ENCODE data around the gene HCN4. TPM values are rescaled to one million over a fixed set of nuclear protein-coding genes. Genes with fewer than 3 reads are reported as not detected.

HCN4 gene
- total and polyA plus RNA-seq, 4 experiments from 2014 or later = not detected

DNA sequence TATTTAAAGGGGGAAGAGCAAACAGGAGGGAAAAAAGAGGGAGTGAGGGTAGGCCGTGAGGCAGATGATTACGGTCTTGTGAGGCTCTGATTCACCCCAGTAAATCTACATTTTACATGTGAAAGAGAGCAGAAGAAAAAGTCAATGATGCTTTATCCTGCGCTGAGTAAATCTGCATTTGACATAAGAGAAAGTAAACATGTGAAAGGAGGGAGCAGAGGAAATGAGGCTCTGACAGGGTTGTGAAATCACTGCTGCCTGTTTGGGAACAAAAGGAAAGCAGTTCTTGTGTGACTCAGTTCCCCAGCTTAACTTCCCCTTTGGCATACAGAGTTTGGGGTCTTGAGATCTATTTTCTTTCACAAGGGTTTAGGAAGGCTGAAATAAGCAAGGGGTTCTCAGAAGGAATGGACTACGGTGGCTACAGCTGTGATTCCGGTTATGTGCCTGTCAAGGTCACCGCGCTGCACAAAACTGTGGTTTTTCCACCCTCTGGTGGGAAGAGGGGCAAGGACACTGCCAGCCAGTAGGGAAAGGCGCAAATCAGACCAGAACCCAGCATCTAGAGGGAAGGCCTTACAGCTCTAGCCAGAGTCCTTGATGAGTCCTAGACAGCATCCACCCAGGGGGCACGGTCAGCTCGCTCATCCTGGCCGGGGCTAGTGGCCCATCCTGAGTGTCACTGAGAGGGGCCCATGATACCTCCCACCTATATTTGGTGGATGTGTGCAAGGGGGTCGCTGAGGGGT lies 18.9 kb upstream of the HCN4 start:
- DNase-seq = no peak
- H3K4me3 Mint-ChIP-seq = no peak overlapping the region
- Histone ChIP-seq H3K27me3 (ENCODE audit: insufficient read depth, low read length) (no peaks in the 10 kb centered on the region), H3K27ac (ENCODE audit: low read depth, low read length) (no peak overlapping the region), H3K4me1 (ENCODE audit: insufficient read depth, low read length) (no peaks in the 10 kb centered on the region), H3K36me3 (ENCODE audit: insufficient read depth, low read length) (no peaks in the 10 kb centered on the region), H3K9me3 (ENCODE audit: control insufficient read depth in 1 of 2, low read length in 2 of 2) (no peaks in the 10 kb centered on the region), H3K4me3 (ENCODE audit: low read length in 2 of 2) (no peak overlapping the region)
- intact Hi-C loops (cut with micrococcal nuclease) = no loop called here
- no peaks in the 10 kb centered on the region for H3K4me1 Mint-ChIP-seq
- H3K27me3 Mint-ChIP-seq = peaks cover 9 to 31% of the 10 kb centered on the region in 2 donors
- no peaks in the 10 kb centered on the region for H3K36me3 Mint-ChIP-seq
- ChIA-PET POLR2A (ENCODE audit: partially characterized antibody) (no interaction called here), CTCF (ENCODE audit: partially characterized antibody) (no interaction called here)
- H3K9me3 Mint-ChIP-seq = peaks cover 0 to 9% (median under 1%) of the 10 kb centered on the region in 8 donors
- H3K27ac Mint-ChIP-seq = no peak overlapping the region

DNA sequence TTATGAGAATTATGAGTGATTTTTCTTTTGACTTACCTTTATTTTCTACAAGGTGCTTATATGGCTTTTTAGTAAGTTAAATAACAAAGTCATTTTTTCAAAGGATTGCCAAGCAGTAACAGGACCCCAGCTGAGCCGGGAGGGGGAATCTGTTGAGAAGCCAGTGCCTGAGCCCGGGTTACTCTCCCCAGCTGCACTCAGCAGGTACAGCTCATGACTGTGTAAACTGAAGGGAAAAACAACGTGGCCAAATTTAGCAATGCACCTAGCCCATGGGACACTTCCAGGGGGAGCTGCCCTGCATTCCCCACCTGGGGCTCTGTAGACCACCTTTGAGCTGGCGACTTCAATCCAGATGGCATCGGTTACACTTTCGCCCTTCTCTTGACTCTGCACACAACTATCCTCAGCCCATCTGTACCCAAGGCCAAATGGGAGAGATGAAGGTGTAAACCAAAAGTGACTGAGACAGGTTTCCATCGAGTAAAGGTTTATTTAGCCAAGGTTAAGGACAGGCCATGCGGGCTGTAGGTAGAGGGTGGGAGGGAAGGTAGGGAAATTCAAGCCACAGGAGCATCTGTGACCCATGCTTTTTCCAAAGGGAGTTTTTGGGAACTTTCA lies 18.2 kb upstream of the HCN4 start:
- no peak overlapping the region for H3K27ac ChIP-seq (ENCODE audit: low read depth, low read length)
- Mint-ChIP-seq H3K36me3 (no peaks in the 10 kb centered on the region), H3K9me3 (peaks cover 0 to 9% (median 2%) of the 10 kb centered on the region in 8 donors), H3K27me3 (peaks cover 11 to 31% of the 10 kb centered on the region in 2 donors), H3K4me3 (no peak overlapping the region), H3K4me1 (no peaks in the 10 kb centered on the region), H3K27ac (no peak overlapping the region)
- H3K36me3 ChIP-seq (ENCODE audit: insufficient read depth, low read length) = no peaks in the 10 kb centered on the region
- DNase-seq = no peak
- intact Hi-C loops (cut with micrococcal nuclease) = no loop called here
- CTCF ChIA-PET (ENCODE audit: partially characterized antibody) = no interaction called here
- POLR2A ChIA-PET (ENCODE audit: partially characterized antibody) = no interaction called here
- H3K4me3 ChIP-seq (ENCODE audit: low read length in 2 of 2) = no peak overlapping the region
- no peaks in the 10 kb centered on the region for H3K4me1 ChIP-seq (ENCODE audit: insufficient read depth, low read length)
- no peaks in the 10 kb centered on the region for H3K9me3 ChIP-seq (ENCODE audit: control insufficient read depth in 1 of 2, low read length in 2 of 2)
- H3K27me3 ChIP-seq (ENCODE audit: insufficient read depth, low read length) = no peaks in the 10 kb centered on the region

DNA sequence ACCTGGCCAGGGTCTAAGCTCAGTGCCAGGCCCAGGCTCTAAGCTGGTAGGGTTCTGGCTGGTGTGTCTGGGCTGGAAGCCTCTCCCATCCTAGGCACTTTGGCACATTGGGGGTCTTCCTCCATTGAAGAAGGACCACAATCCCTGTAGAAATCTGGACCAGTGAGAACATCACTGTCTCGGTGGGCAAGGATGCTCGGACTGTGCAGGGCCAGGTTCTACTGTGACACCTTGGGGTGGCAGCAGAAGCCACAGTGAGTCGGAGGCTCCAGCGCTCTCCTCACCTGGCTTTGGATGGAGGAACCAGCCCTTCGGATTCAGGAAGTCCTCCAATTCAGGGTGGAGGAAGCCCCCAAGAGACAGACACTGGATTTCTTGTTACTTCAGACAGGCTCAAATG lies 17.5 kb upstream of the HCN4 start:
- Histone ChIP-seq H3K36me3 (ENCODE audit: insufficient read depth, low read length) (no peaks in the 10 kb centered on the region), H3K9me3 (ENCODE audit: control insufficient read depth in 1 of 2, low read length in 2 of 2) (no peaks in the 10 kb centered on the region), H3K4me3 (ENCODE audit: low read length in 2 of 2) (no peak overlapping the region), H3K27ac (ENCODE audit: low read depth, low read length) (no peak overlapping the region), H3K27me3 (ENCODE audit: insufficient read depth, low read length) (no peaks in the 10 kb centered on the region), H3K4me1 (ENCODE audit: insufficient read depth, low read length) (no peaks in the 10 kb centered on the region)
- Mint-ChIP-seq H3K27ac (no peak overlapping the region), H3K27me3 (peaks cover 16 to 36% of the 10 kb centered on the region in 2 donors), H3K9me3 (peaks cover 0 to 16% (median 8%) of the 10 kb centered on the region in 8 donors), H3K4me3 (no peak overlapping the region), H3K4me1 (no peaks in the 10 kb centered on the region), H3K36me3 (peaks cover 0 to 3% of the 10 kb centered on the region in 2 donors)
- intact Hi-C loops (cut with micrococcal nuclease) = no loop called here
- POLR2A ChIA-PET (ENCODE audit: partially characterized antibody) = no interaction called here
- DNase-seq = no peak
- CTCF ChIA-PET (ENCODE audit: partially characterized antibody) = interaction anchor here (1.4 kb wide), 1 partner anchor 13 kb away, joined by 3 read pairs; no protein-coding TSS in a partner anchor

DNA sequence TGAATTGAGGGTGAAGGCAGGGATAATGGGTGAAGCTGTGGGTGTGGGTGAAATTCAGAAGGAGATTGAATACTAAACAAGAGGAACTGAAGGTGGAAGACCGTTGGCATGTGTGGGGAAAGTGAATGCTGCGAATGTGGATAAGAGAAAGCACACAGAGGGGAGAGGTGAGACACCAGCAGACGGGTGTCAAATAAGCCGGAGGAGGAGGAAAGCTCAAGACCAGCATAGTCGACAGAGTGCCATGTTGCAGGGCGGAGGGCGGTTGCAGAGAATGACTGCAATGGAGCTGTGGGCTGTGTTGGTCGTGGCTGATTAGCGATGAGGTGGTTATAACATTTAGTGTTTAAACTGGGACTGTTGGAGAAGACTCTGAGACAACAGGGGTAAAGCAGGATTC lies 16.4 kb upstream of the HCN4 start:
- Mint-ChIP-seq H3K4me3 (no peak overlapping the region), H3K27ac (no peak overlapping the region), H3K4me1 (no peaks in the 10 kb centered on the region), H3K27me3 (peaks cover 21 to 40% of the 10 kb centered on the region in 2 donors), H3K36me3 (peaks cover 0 to 3% of the 10 kb centered on the region in 2 donors), H3K9me3 (peaks cover 0 to 26% (median 16%) of the 10 kb centered on the region in 8 donors)
- H3K4me1 ChIP-seq (ENCODE audit: insufficient read depth, low read length) = no peaks in the 10 kb centered on the region
- intact Hi-C loops (cut with micrococcal nuclease) = no loop called here
- no peaks in the 10 kb centered on the region for H3K27me3 ChIP-seq (ENCODE audit: insufficient read depth, low read length)
- H3K9me3 ChIP-seq (ENCODE audit: control insufficient read depth in 1 of 2, low read length in 2 of 2) = no peaks in the 10 kb centered on the region
- no peak overlapping the region for H3K27ac ChIP-seq (ENCODE audit: low read depth, low read length)
- CTCF ChIA-PET (ENCODE audit: partially characterized antibody) = interaction anchor here (1.4 kb wide), 1 partner anchor 14 kb away, joined by 3 read pairs; no protein-coding TSS in a partner anchor
- DNase-seq = no peak
- no peaks in the 10 kb centered on the region for H3K36me3 ChIP-seq (ENCODE audit: insufficient read depth, low read length)
- H3K4me3 ChIP-seq (ENCODE audit: low read length in 2 of 2) = no peak overlapping the region
- POLR2A ChIA-PET (ENCODE audit: partially characterized antibody) = no interaction called here

DNA sequence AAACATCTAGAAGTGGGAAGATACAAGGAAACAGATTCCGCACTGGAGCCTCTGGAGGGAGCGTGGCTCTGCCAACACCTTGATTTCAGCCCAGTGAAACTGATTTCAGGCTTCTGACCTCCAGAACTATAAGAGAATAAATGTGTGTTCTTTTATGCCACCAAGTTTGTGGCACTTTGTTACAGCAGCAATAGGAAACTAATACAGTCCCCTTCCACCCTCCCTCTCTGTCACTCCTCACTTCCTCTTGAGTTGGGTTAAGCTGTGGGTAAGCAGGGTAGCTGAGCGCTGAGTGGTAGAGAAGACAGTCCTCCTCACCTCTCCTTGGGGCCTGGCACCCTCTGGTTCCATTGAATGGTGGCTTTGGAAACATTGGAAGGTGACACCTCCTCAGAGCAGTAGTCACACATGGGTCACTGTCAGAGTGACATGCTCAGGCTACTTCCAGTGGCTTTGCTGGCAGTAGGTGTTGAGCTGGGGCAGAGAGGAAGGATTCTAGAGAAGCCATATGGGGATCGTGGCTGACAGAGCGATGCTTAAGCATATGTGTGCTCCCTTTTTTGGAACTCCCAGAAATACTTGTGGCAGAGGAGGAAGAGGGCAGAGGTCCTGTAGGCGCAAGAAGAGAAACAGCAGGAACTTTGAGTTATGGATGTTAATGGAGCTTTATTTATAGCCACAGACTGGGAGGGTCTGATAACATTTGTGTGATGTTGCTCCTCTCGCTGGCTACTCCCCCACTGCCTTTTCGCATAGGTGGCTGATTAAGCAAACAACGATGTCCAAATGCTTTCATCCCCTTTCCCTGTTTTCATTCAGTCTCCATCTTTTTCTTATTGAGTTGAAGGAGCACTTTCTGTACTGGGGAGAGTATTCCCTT lies 14.8 kb upstream of the HCN4 start:
- Histone ChIP-seq H3K27ac (ENCODE audit: low read depth, low read length) (no peak overlapping the region), H3K9me3 (ENCODE audit: control insufficient read depth in 1 of 2, low read length in 2 of 2) (no peaks in the 10 kb centered on the region), H3K4me1 (ENCODE audit: insufficient read depth, low read length) (no peaks in the 10 kb centered on the region), H3K4me3 (ENCODE audit: low read length in 2 of 2) (no peak overlapping the region), H3K27me3 (ENCODE audit: insufficient read depth, low read length) (no peaks in the 10 kb centered on the region), H3K36me3 (ENCODE audit: insufficient read depth, low read length) (no peaks in the 10 kb centered on the region)
- Mint-ChIP-seq H3K27ac (no peak overlapping the region), H3K9me3 (peaks cover 0 to 27% (median 17%) of the 10 kb centered on the region in 8 donors), H3K4me1 (no peaks in the 10 kb centered on the region), H3K4me3 (no peak overlapping the region), H3K36me3 (peaks cover 0 to 3% of the 10 kb centered on the region in 2 donors), H3K27me3 (peaks cover 21 to 36% of the 10 kb centered on the region in 2 donors)
- intact Hi-C loops (cut with micrococcal nuclease) = no loop called here
- DNase-seq = no peak
- ChIA-PET POLR2A (ENCODE audit: partially characterized antibody) (no interaction called here), CTCF (ENCODE audit: partially characterized antibody) (no interaction called here)

DNA sequence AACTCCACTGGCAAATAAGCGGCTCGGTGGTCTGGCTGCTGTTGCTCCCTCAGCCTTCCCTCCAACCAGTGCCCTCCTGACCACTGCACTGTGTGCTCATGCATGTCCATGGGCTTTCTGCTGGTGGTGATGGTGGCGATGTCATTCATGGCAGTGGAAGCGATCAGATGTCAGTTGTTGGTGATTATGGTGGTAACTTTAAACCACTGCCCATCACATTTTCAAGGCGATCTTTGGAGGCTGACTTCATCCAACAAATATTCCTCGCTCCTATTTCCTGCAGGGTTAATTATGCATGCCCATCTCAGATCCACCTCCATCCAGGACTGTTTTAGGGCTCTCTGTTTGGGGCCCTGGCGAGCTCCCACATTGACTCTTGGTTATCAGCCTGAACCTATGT lies 13.4 kb upstream of the HCN4 start:
- Histone ChIP-seq H3K4me3 (ENCODE audit: low read length in 2 of 2) (no peak overlapping the region), H3K27ac (ENCODE audit: low read depth, low read length) (no peak overlapping the region), H3K27me3 (ENCODE audit: insufficient read depth, low read length) (no peaks in the 10 kb centered on the region), H3K36me3 (ENCODE audit: insufficient read depth, low read length) (no peaks in the 10 kb centered on the region), H3K4me1 (ENCODE audit: insufficient read depth, low read length) (no peaks in the 10 kb centered on the region), H3K9me3 (ENCODE audit: control insufficient read depth in 1 of 2, low read length in 2 of 2) (no peaks in the 10 kb centered on the region)
- Mint-ChIP-seq H3K4me3 (no peak overlapping the region), H3K36me3 (peaks cover 0 to 3% of the 10 kb centered on the region in 2 donors), H3K27me3 (peaks cover 19 to 31% of the 10 kb centered on the region in 2 donors), H3K4me1 (no peaks in the 10 kb centered on the region), H3K27ac (no peak overlapping the region), H3K9me3 (peaks cover 0 to 27% (median 17%) of the 10 kb centered on the region in 8 donors)
- intact Hi-C loops (cut with micrococcal nuclease) = no loop called here
- DNase-seq = no peak
- POLR2A ChIA-PET (ENCODE audit: partially characterized antibody) = no interaction called here
- CTCF ChIA-PET (ENCODE audit: partially characterized antibody) = no interaction called here

DNA sequence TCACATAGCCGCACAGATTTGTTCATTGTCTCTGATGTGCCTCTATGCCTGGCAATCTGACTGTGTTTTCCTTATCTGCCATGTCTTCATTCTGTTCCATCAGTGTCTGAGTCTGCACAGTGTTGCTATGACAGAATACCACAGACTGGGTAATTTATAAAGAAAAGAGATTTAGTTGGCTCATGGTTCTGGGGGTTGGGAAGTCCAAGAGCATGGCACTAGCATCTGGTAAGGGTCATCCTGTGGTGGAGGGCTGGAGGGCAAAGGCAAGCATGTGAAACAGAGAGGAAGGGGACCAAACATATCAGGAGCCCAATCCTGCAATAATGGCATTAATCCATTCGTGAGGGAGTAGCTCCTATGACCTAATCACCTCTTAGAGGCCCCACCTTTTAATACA lies 11.9 kb upstream of the HCN4 start:
- H3K27ac Mint-ChIP-seq = no peak overlapping the region
- H3K4me1 ChIP-seq (ENCODE audit: insufficient read depth, low read length) = no peaks in the 10 kb centered on the region
- ChIA-PET POLR2A (ENCODE audit: partially characterized antibody) (no interaction called here), CTCF (ENCODE audit: partially characterized antibody) (no interaction called here)
- no peak overlapping the region for H3K4me3 ChIP-seq (ENCODE audit: low read length in 2 of 2)
- DNase-seq = no peak
- peaks cover 16 to 27% of the 10 kb centered on the region in 2 donors for H3K27me3 Mint-ChIP-seq
- peak overlapping the region in 1 of 8 donors; percentile 37 for H3K4me3 Mint-ChIP-seq
- H3K4me1 Mint-ChIP-seq = no peaks in the 10 kb centered on the region
- H3K36me3 Mint-ChIP-seq = peaks cover 0 to 3% of the 10 kb centered on the region in 2 donors
- no peaks in the 10 kb centered on the region for H3K9me3 ChIP-seq (ENCODE audit: control insufficient read depth in 1 of 2, low read length in 2 of 2)
- intact Hi-C loops (cut with micrococcal nuclease) = no loop called here
- H3K27ac ChIP-seq (ENCODE audit: low read depth, low read length) = no peak overlapping the region
- no peaks in the 10 kb centered on the region for H3K36me3 ChIP-seq (ENCODE audit: insufficient read depth, low read length)
- peaks cover 0 to 27% (median 18%) of the 10 kb centered on the region in 8 donors for H3K9me3 Mint-ChIP-seq
- no peaks in the 10 kb centered on the region for H3K27me3 ChIP-seq (ENCODE audit: insufficient read depth, low read length)
